ENCODE measurements around the gene CLDN8.

The CLDN8 gene

DNA sequence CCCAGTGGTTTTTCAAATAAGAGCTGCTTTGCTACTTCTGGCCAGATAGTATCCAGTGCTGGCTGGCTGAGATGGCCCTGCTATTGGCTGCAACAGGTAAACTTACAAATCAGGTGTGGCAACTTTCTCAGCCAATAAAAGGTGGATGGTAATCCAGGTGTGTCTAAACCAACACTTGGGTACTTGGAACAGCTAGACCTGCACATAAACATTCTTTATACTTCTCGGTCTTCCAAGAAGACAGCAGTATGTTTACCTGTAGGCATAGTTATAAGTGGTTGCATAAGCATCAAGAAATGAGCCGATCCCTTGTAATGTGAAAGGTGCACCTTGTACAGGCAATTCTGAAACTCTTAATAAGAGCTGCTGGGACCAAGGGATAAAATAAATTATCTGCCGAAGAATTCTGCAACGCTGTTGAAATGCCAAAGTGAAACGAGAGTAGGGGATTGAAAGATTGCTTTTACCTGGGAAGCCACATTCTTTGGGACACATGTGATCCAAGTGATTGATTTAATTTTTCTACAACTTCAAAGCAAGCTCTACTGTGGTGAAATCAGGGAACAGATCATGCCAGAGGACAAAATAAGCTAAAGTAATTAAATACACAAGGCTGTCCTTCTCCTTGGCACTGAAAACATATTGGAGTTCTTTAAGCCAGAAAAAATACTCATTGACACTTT, at the start of gene CLDN8:
Gene CLDN8 (minus strand): TSS at position 57 of the 683 bp plus-strand sequence. CDS start 172 bp downstream, outside the sequence.
- FAIRE-seq = no peak

DNA sequence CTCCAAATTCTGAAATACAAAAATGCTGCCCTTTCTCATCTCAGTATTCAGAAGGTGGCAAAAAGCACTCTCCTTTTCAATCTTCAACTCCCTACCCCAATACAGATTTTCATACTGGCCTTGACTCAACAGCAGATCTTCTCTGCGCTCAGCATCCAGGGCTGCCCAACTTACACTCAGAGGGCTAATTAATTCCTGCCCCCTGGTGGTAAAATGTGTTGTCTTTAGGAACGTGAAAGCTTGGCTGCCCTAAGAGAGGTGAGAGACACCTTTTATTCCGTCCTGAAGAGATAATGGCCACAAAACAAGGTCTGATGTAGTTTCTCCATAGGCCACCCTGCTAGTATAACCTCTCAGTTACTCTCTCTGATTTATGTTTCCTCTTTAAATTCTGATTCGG, 41.9 kb upstream of the CLDN8 start:
- FAIRE-seq = no peak

DNA sequence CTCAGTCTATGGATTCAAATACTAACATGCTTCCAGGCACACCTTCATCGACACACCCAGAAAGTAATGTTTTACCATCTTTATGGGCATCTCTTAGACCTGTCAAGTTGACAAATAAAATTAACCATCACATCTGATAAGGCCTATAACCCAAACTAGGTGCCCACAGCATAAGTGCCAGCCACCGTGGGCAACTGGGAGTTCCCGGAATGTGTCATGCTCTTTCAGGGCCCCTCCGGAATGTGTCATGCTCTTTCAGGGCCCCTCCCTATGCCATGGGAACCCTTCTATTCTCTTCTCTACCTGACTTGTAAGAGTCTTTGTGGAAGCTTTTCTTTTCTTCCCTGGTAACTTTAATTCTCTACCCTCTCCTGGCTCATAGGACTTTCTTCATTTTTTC, 40.2 kb upstream of the CLDN8 start:
- FAIRE-seq = no peak

DNA sequence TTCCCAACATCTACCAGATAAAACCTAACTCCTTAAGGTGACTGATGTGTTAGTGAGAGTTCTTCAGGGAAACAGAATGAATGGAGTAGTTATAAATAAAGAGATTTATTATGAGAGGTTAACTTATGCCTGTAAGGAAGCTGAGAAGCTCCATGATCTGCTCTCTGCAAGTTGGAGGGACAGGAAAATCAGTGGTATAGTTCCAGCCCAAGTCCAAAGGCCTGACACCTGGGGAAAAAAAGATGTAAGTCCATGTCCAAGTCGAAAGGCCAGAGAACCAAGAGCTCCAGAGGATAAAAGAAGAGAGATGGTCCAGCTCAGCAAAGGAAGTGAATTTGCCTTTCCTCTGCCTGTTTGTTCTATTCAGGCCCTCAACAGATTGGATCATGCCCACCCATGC, 39.8 kb upstream of the CLDN8 start:
- FAIRE-seq = no peak

DNA sequence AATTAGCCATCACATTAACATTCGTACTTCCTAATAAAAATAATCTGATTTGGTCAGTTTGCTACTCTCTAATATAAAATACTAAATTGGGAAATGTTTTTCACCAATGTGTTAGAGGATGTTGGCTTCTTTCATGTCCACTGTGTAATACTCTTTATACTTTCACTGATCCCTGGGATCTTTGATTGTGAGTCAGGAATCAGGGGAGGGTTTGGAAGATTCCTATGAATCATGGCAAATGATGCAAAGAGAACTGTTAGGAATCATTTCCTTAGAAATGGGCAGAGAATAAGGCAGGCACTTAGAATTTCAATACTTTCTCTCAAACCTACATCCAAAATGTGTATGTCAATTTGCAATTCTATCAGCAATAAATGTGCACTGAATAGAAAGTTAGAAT, 35.9 kb upstream of the CLDN8 start:
- no peak for FAIRE-seq

DNA sequence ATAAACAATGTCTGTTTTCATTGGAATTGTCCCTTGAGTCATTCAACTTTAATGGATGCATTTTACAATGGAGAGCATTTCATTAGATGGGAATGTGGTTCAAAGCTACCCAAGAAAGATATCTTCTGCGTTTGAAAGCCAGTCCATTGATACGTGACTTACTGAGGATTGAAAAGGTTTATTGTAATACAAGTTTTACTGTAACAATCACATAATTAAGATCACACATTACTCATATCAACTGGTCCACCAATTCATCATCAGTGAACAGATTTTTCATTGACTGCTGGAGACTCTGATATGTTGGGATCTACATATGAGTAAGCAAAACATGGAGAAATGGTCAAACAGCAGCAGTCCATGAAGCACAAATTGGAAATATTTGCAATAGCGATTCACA, 34.0 kb upstream of the CLDN8 start:
- FAIRE-seq = no peak

DNA sequence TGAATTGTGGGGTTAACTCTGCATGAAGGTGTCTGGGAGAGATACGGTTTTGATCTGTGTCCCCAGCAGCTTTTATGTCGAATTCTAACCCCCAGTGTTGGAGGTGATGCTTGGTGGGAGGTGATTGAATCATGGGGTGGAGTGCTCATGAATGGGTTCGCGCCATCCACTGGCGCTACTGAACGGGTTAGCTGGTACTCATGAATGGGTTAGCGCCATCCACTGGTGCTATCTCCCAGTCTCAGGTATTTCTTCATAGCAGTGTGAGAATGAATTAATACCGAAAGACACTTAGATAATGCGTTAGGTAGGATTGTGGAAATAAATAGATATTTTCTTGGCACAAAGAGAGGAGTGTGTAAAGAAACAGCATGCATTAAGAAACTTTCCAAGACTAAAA, 32.9 kb upstream of the CLDN8 start:
- no peak for FAIRE-seq

DNA sequence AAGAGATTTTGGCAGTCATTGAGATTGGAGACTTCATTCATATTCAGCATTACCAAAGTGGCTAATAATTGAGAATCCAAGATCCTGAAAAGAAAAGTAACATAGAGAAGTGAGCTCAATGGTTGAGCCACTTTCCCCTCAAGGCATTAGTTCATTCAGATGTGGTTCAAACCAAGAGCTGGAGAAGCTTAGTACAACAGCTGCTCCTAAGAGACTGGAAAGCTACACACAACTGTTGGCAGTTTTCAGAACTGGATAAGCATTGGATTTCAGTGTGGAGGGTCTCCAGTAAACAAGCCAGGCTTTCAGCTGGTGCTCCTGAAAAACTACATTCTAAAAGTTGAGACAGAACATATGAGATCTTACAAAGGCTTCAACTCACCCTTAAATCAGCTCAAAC, 29.2 kb upstream of the CLDN8 start:
- FAIRE-seq = no peak

DNA sequence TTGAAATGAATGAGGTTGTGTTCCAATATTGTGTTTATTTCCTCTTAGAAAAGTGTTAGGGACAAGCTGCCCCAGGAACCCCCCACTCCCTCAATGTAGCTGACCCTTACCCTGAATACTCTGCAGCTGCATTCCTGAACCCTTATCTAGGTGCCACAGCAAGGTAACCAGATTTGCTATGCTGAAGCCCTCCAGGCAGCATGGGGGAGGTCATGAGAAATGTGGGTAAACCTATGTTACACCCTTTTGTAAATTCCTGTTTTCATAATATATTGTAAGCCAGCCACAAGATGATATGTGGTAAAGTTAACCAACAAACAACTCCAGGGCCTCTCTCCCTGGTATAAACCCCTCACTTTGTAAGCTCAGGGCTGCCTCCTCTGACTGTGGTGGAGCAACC, 27.8 kb upstream of the CLDN8 start:
- no peak for FAIRE-seq

DNA sequence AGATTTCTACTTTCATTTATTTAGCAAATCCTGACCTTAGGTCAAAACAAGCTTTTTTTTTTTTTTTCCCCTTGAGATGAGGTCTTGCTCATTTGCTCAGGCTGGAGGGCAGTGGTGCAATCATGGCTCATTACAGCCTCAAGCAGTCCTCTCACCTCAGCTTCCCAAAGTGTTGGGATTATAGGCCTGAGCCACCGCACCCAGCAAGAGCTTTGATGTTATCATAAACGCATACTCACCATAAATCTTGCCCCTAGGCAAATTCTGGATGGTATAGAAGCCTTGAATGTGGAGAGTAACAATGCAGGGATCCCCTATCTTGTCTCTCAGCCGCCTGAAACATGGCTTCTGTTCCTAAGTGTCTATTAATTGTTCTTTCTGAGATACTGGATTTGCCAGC, 24.8 kb upstream of the CLDN8 start:
- FAIRE-seq = no peak

DNA sequence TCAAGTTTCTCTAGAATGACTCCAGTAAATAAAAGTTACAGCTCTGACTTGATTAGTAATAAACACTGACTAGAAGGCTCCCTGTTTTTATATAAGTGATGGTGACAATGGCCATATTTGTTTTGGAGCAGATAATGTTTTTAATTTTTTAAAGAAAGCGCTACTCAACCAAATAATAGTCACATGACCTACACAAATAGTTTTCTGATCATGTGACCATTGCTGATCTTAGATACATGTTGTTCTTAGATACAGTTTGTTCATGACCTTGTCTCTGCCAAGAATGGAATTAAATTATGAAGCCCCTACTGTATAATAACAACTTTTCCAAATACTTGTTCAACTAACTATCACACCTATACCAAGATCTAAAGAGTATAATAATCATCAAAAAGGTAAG, 22.3 kb upstream of the CLDN8 start:
- FAIRE-seq = no peak

DNA sequence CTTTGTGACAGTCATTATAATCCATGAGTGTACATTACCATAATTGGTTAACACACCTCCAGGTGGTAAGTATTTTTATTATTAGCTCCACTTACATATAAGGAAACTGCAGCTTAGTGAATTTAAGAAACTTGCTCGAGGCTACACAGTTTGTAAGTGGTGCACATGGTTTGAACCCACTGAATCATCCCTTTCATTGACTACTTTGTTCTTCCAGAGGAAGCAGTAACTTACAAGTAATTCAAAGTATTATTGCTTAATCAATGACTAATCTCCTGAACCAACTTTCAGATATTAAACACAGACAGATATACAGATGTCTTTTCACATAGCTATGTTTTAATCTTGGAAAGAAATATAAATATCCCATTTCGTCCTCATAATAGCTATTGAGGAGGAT, 18.7 kb upstream of the CLDN8 start:
- no peak for FAIRE-seq

DNA sequence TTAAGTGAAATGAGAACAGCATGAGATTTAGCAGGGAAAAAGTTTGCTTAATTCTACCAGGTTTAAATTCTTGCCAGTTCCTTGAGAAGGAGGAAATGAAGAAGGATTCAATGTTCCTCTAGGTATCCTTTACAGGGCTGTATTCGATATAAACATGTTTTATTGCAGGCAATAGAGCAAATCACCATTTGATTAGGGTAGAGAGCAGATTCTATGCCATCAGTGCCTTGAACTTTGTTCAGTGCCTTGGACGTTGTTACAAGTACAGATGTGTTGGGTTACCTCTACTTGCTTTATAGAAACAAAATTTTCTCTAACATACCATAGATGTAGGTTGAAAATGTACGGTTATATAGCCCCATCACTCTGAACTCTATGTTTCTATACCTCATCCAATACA, 18.2 kb upstream of the CLDN8 start:
- FAIRE-seq = no peak

DNA sequence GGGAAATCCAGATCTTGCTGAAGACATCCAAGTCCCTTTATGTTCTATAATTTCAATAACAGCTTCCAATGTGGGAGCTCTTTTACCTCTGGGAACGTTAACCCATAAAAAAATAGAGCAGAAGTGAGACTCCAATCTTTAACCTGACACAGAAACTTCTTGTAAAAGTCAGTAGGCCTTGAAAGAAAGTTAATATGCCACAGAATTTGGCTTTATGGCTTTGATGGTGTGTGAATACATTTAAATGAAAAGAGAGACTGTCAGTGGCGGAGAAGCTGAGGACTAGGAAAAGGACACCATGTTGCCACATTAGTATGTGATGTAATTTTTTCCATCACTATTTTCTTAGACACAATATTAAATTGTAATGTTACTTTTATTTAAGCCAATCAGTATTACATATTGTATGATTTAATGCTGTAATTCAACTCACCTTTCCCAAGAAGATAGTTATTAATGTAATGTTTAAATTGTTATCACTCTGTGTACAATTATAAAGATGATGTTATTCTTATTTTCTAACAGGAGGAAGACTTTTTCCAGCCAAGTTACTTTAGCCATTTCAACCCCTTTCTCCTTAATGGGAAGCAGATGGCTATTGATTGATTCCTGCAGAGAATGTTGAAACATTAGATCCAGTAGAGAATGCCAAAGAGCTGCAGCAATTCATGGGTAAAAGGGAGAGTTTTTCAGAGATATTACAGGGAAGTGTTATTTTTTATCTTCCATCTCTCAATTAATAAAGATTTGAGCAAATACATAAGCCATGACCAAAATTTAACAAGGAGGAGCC, 17.5 kb upstream of the CLDN8 start:
- FAIRE-seq = no peak

DNA sequence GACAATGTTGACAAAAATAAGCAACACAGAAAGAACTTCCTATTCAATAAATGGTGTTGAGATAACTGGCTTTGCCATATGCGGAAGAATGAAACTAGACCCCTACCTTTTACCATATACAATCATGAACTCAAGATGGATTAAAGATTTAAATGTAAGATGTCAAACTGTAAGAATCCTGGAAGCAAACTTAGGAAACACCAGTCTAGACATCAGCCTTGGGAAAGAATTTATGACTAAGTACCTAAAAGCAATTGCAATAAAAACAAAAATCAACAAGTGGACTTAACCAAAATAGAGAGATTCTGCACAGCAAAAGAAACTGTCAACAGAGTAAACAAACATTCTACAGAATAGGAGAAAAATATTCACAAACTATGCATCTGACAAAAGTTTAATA, 16.1 kb upstream of the CLDN8 start:
- no peak for FAIRE-seq

DNA sequence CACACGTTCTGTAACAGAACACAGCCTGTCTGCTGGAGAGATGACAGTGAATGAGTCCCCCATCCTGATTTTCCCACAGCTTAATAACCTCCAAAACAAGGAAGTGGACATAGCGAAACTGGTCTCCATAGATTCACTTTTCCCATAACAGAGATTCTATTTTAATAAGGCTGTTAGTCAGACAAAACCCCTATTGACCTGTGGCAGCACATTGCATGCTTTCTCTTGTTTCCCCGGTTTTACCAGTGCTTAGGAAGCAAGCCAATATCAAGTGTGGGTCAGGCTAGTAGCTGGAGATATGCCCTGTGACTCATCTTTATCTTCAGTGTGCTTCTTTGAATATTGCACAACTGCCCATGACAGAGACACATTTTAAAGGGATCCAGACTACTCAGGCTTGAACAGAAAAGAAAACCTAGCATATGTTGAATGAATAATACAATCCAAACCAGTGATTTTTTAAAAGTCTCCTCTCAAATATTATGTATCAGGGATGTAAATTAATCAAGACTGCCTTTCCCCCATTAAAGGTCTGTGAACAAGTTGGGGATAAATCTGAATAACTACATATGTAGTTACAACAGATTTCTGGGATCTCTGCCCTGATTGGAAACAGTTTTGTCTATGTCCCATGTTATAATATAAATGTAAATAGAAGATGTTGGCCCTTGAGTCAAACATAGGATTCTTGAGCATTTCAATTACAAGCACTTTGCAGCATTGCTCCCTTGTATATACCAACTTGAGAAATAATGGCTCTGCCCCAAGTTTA, 11.9 kb upstream of the CLDN8 start:
- no peak for FAIRE-seq

DNA sequence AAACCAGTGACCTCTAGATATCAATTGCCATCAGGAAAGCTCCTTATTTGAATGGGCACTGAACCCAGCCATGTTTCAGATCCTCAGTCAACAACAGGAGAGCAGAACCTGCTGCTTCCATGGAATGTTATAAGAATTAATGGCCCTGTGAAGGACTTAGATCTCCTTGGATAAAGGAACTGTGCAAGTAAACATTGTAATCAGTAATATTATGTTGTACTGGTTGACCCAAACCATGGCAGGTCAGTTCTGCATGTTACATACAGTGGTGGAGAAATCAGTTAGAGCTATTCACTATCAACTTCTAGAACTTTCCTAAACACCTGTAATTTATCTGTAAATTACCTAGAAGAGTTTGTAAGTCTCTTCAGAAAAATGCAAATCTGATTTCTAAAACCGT, 11.2 kb upstream of the CLDN8 start:
- FAIRE-seq = no peak

DNA sequence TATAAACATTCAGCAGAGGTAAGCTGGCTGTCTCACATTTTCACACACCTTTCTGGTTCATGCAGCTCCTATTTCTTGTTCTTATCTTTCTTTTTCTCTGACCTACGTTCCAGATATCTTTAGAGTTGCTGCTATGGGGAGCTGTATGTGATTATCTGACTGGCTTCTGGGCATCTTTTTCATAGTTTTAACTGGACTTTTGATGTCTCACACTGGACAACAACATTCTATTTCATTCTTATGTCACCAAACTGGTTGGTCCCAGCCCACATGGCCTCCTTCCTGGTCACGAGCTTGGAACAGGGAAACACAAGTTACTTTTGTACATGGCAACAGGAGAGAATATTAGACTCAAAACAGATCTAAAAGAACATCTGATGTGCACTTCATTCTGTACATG, 7.7 kb upstream of the CLDN8 start:
- FAIRE-seq = no peak

DNA sequence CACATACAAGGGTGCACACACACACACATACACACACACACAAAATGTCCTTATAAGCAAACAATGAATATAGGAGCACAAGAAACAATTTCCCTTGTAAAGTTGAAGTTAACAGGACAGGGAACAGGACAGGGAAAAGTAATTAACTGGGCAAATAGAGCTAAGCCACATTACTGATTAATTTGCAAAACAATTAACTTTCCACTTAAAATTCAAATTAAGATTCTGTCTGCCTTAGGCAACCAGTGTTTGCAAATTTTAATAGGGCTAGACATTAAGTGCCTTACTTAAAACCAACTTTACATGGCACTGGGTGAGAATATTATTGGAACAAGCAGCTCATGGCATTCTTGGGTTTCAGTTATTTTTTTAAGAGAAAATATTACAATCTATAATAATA, 6.8 kb upstream of the CLDN8 start:
- FAIRE-seq = no peak

DNA sequence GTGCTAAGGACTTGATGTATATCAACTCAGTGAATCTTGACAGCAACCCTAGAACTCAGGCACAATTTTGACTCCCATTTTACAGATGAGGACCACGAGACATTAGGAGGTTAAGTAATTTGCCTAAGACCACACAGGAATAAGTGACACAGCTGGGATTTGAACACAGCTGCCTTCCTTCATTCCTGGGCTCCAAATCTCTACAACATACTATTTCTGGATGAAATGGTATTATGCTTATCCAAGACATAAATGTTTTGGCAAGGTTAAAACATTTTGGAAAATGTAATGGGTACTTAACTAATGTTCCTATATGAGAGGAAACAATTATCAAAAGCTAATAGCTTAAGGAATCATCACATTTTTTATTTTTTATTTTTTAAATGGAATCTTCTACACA, 4.8 kb downstream of the CLDN8 start:
- no peak for FAIRE-seq

DNA sequence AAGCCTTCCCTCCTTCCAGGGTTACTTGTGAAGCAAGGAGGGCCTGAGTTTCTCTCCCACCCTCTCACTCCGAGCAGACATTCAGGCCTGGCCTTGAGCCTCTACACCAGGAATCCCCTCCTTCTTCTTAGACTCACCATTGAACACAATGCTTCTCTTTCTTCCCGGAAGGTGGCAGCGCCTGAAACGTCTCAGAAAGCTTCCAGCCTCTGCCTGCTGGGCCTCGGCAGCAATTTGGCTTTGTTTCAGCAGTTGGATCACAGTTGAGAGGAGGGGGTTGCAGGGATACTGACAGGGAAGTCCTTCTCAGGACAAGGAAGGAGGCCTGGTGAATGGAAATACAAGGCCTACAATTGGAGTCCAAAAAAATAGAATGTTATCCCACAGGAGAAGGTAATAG, 6.3 kb downstream of the CLDN8 start:
- FAIRE-seq = no peak

DNA sequence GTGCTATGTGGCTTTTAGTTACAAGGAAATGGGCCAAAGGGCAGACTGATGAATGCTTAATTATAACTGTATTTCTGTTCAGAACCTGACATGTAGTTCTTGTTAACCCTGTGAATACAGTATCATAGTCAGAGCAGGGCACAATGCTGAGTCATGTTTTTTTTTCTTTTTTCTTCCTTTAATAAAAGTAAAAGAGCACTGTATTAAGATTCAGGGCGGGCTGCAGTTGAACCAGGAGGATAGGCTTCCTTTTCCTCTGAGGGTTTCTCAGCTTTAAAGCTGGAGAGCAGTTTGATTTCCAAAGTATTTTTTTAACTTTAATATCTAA, 8.7 kb downstream of the CLDN8 start:
- FAIRE-seq = no peak

DNA sequence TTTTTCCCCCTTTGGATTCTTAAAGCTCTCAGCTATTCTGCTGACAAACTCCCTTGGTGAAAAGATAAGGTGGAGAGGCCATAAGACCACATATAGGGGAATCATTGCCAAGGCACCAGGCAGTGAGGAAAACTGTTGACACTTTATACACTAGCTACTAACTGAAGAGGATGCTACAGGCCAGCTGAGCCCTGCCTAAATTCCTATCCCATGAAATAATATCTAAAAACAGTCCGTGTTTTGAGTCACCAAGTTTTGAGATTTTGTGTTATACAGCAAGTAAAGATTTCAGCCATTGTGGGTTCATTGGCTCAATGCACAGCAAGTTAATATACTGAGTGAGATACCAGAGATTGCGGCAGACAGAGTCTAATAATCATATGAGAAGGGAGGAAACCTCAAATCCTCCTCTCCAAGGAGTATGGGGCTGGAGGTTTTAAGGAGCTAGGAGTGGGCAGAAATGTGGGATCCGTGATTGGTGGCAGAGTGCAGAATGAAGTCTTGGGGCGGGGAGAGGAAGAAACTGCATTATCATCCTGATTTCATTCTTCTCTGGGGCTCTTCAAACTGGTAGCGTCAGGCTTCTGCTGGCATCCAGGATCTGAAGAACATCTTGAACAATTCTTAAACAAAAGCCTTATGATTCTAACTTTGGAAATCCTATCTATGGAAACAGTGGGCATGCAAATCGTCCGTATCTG, 9.2 kb downstream of the CLDN8 start:
- FAIRE-seq = no peak

DNA sequence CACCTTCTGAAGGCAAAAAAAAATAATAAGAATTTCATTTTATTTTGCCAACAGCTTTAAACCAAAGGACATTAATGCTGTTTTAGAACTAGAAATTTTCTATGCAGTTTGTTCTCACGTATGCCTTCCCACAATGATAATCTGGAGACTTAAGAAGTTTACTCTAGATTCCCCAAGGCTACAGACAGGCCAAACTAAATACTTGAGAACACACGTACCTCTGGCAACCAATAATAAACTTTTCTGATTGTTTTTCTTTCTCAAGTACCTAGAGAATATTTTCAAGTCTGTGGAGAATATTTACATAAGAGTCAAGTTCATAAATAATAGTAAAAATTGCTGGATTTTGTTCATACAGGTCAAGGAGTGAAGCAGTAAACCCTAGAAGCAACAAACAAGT, 15.9 kb downstream of the CLDN8 start:
- FAIRE-seq = no peak
